ENCODE measurements around the gene MT1X.

Gene MT1X

DNA sequence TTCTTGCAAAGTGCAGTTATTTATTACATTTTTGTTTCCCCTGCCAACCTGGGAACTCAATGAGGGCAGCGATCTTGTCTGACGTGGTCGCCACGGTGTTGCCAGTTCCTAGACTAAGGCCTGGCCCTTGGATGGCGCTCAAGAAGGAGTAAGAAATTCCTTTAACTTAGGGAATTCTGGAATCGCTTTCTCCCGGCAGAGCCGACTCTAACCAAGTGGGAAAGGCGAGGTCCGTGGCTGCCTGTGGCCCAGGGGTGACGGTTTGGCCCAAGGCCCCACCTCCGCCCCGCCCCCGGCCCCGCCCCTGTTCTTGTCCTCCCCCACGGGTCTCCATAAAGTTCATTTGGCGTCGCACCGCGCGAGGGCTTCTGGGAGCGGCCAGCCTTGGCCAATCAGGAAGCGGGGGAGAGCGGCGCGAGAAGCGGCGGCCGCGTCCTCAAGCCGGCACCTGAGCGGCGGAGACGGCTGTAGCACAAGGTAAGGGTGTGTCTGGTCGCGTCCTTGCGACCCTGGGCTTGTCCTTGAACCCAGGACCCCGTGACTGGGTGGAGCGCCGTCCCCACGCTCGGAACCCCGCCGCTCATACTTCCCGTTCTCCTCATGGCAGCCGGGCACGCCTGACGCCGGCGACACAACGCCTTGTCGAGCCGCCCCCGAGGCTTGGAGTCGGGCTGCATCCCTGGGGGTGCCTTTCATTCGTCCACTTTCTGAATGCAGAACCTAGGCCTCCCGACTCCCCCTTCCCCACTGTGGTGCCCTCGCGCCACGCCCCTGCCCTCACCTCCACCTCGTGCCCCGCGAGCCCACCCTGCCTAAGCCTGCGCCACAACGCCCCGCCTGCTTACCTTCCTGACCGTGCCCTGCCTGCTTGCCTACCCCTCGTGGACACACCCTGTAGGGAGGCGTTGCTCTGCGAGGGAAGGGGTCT is 47.7 kb downstream of the MT1X start, which contains the start of gene NUP93:
Gene NUP93 (plus strand): TSS at position 395 of the 928 bp plus-strand sequence. CDS start 18,119 bp downstream, outside the sequence.
- Histone ChIP-seq H3K36me3 (ENCODE audit: insufficient read depth, low read length) (no peaks in the 10 kb centered on the region), H3K9ac (ENCODE audit: low read depth, low read length, poor library complexity, severe bottlenecking) (peak within 1 kb of the TSS; percentile 91), H4K20me1 (ENCODE audit: insufficient read depth, low read length, poor library complexity, severe bottlenecking) (peaks cover 42% of the 10 kb centered on the region), H2AFZ (ENCODE audit: low read length) (peak within 1 kb of the TSS; percentile 98), H3K4me1 (ENCODE audit: insufficient read depth, low read length, poor library complexity, severe bottlenecking) (peaks cover 40% of the 10 kb centered on the region), H3K4me2 (ENCODE audit: low read depth, low read length, poor library complexity, severe bottlenecking) (peak within 1 kb of the TSS; percentile 99), H3K27me3 (ENCODE audit: insufficient read depth, low read length, poor library complexity, severe bottlenecking) (no peaks in the 10 kb centered on the region), H3F3A (ENCODE audit: low read depth) (no peaks in the 10 kb centered on the region), H3K9me3 (ENCODE audit: insufficient read depth, low read depth, low read length) (no peaks in the 10 kb centered on the region), H3K9me2 (replicated peaks; ENCODE audit: low read depth, low read length) (no peaks in the 10 kb centered on the region), H3K79me2 (ENCODE audit: insufficient read depth, low read length) (peaks cover 50% of the 10 kb centered on the region), H3K4me3 (ENCODE audit: low read length, poor library complexity, severe bottlenecking) (peak within 1 kb of the TSS; percentile 97)
- TF ChIP-seq, protein P1, sequence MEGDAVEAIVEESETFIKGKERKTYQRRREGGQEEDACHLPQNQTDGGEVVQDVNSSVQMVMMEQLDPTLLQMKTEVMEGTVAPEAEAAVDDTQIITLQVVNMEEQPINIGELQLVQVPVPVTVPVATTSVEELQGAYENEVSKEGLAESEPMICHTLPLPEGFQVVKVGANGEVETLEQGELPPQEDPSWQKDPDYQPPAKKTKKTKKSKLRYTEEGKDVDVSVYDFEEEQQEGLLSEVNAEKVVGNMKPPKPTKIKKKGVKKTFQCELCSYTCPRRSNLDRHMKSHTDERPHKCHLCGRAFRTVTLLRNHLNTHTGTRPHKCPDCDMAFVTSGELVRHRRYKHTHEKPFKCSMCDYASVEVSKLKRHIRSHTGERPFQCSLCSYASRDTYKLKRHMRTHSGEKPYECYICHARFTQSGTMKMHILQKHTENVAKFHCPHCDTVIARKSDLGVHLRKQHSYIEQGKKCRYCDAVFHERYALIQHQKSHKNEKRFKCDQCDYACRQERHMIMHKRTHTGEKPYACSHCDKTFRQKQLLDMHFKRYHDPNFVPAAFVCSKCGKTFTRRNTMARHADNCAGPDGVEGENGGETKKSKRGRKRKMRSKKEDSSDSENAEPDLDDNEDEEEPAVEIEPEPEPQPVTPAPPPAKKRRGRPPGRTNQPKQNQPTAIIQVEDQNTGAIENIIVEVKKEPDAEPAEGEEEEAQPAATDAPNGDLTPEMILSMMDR (conservative IDR thresholded peaks at IDR 0.05; ENCODE audit: low read length): no peak
- TF ChIP-seq EZH2phosphoT487 (IDR thresholded peaks at IDR 0.05; ENCODE audit: borderline replicate concordance): no peak

DNA sequence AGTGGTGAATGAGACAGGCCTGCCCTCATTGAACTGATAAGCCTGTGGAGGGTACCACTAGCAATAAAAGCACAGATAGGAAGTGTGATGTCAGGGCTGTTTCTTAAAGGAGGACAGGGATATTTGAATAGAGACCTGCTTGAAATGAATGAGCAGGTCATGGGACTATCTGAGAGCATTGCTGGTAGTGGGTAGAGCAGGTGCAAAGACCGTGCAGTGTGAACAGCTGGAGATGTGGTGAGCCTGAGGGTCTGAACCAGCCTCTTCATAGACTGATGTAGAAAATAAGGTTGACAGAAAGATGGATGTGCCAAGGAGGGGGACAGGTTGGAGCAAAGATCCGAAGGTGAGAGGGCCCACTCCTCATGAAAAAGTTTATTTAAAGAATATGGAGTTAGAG is 50.1 kb downstream of the MT1X start:
- H3K4me2 ChIP-seq (ENCODE audit: low read depth, low read length, poor library complexity, severe bottlenecking): peak overlapping the region; percentile 86
- peaks cover 74% of the 10 kb centered on the region for H3K79me2 ChIP-seq (ENCODE audit: insufficient read depth, low read length)
- H3K27me3 ChIP-seq (ENCODE audit: insufficient read depth, low read length, poor library complexity, severe bottlenecking): no peaks in the 10 kb centered on the region
- H3F3A ChIP-seq (ENCODE audit: low read depth): no peaks in the 10 kb centered on the region
- H3K9me3 ChIP-seq (ENCODE audit: insufficient read depth, low read depth, low read length): no peaks in the 10 kb centered on the region
- H3K4me3 ChIP-seq (ENCODE audit: low read length, poor library complexity, severe bottlenecking): peak overlapping the region; percentile 97
- H4K20me1 ChIP-seq (ENCODE audit: insufficient read depth, low read length, poor library complexity, severe bottlenecking): peaks cover 46% of the 10 kb centered on the region
- peak overlapping the region; percentile 7 for H3K9ac ChIP-seq (ENCODE audit: low read depth, low read length, poor library complexity, severe bottlenecking)
- H2AFZ ChIP-seq (ENCODE audit: low read length): no peak overlapping the region
- TF ChIP-seq, protein P1 (conservative IDR thresholded peaks at IDR 0.05; ENCODE audit: low read length): no peak
- no peak for TF ChIP-seq EZH2phosphoT487 (IDR thresholded peaks at IDR 0.05; ENCODE audit: borderline replicate concordance)
- H3K36me3 ChIP-seq (ENCODE audit: insufficient read depth, low read length): no peaks in the 10 kb centered on the region
- H3K4me1 ChIP-seq (ENCODE audit: insufficient read depth, low read length, poor library complexity, severe bottlenecking): peaks cover 45% of the 10 kb centered on the region
- no peaks in the 10 kb centered on the region for H3K9me2 ChIP-seq (replicated peaks; ENCODE audit: low read depth, low read length)

DNA sequence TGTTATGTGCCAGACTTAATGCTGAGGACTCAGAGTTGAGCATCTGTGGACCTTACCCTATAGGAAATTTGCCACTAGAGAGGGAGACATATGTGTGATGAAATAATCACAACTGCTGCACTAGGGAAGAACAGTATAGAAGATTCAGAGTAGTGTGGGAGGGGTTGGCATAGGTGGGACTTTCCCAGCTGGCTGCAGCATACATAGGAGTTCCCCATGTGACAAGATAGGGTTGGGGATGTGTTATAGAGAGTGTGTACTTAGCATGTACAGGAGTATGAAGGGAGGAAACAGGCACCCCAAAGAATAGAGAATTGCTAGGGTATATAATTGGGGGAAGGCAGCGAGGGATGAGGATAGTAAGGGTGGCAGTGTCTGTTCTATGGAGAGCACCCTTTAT is 50.6 kb downstream of the MT1X start:
- Histone ChIP-seq H3K79me2 (ENCODE audit: insufficient read depth, low read length) (peaks cover 78% of the 10 kb centered on the region), H3F3A (ENCODE audit: low read depth) (no peaks in the 10 kb centered on the region), H4K20me1 (ENCODE audit: insufficient read depth, low read length, poor library complexity, severe bottlenecking) (peaks cover 49% of the 10 kb centered on the region), H3K27me3 (ENCODE audit: insufficient read depth, low read length, poor library complexity, severe bottlenecking) (no peaks in the 10 kb centered on the region), H3K36me3 (ENCODE audit: insufficient read depth, low read length) (no peaks in the 10 kb centered on the region), H3K9me3 (ENCODE audit: insufficient read depth, low read depth, low read length) (no peaks in the 10 kb centered on the region), H3K9me2 (replicated peaks; ENCODE audit: low read depth, low read length) (no peaks in the 10 kb centered on the region), H3K9ac (ENCODE audit: low read depth, low read length, poor library complexity, severe bottlenecking) (peak overlapping the region; percentile 7), H2AFZ (ENCODE audit: low read length) (no peak overlapping the region), H3K4me2 (ENCODE audit: low read depth, low read length, poor library complexity, severe bottlenecking) (peak overlapping the region; percentile 86), H3K4me3 (ENCODE audit: low read length, poor library complexity, severe bottlenecking) (peak overlapping the region; percentile 97), H3K4me1 (ENCODE audit: insufficient read depth, low read length, poor library complexity, severe bottlenecking) (peaks cover 50% of the 10 kb centered on the region)
- TF ChIP-seq EZH2phosphoT487 (IDR thresholded peaks at IDR 0.05; ENCODE audit: borderline replicate concordance): no peak
- TF ChIP-seq, protein P1 (conservative IDR thresholded peaks at IDR 0.05; ENCODE audit: low read length): no peak
